GM03348 (cell line): Measurements from ENCODE around the gene DZIP3.

Source experiments
- DNase-seq: peaks from one replicate; pipeline ENCODE4 v3.0.0; 2012; ENCODE audit warnings: low spot score

DZIP3 gene

GRCh38 chr3:108589081-108589997 is at the start of gene DZIP3, which contains the start of gene CIP2A:
Gene DZIP3 (plus strand): TSS chr3:108589722. CDS start chr3:108605407, 15,685 bp downstream.
Gene CIP2A (minus strand): TSS chr3:108589438. CDS start chr3:108589375, 63 bp downstream.
- peak; percentile 92 for DNase-seq

GRCh38 chr3:108546247-108546646 is 43.3 kb upstream of the DZIP3 start:
- DNase-seq: no peak

GRCh38 chr3:108546692-108547091 is 42.8 kb upstream of the DZIP3 start:
- no peak for DNase-seq

- DNase-seq: peak; percentile 16
Observed at GRCh38 chr3:108548304-108548703, 41.2 kb upstream of the DZIP3 start.

GRCh38 chr3:108548886-108549285 is 40.6 kb upstream of the DZIP3 start:
- no peak for DNase-seq

GRCh38 chr3:108552267-108553159 is 37.0 kb upstream of the DZIP3 start:
- DNase-seq: peak; percentile 32

- DNase-seq: no peak
Observed at GRCh38 chr3:108554229-108554628, 35.3 kb upstream of the DZIP3 start.

- no peak for DNase-seq
Observed at GRCh38 chr3:108554913-108555571, 34.5 kb upstream of the DZIP3 start.

- no peak for DNase-seq
Observed at GRCh38 chr3:108555966-108556581, 33.4 kb upstream of the DZIP3 start.

GRCh38 chr3:108562565-108562964 is 27.0 kb upstream of the DZIP3 start:
- DNase-seq: no peak

- no peak for DNase-seq
Observed at GRCh38 chr3:108564564-108564963, 25.0 kb upstream of the DZIP3 start.

GRCh38 chr3:108565506-108565905 is 24.0 kb upstream of the DZIP3 start:
- no peak for DNase-seq

GRCh38 chr3:108566599-108566998 is 22.9 kb upstream of the DZIP3 start:
- DNase-seq: no peak

- DNase-seq: no peak
Observed at GRCh38 chr3:108569336-108569735, 20.2 kb upstream of the DZIP3 start.

GRCh38 chr3:108578064-108578463 is 11.5 kb upstream of the DZIP3 start:
- DNase-seq: no peak

- DNase-seq: peak; percentile 8
Observed at GRCh38 chr3:108588601-108589000, 921 bp upstream of the DZIP3 start.

- DNase-seq: no peak
Observed at GRCh38 chr3:108589998-108590323, 439 bp downstream of the DZIP3 start.

GRCh38 chr3:108590460-108590859 is 938 bp downstream of the DZIP3 start:
- peak; percentile 5 for DNase-seq

- no peak for DNase-seq
Observed at GRCh38 chr3:108595321-108595720, 5.8 kb downstream of the DZIP3 start.

GRCh38 chr3:108598375-108598774 is 8.9 kb downstream of the DZIP3 start:
- DNase-seq: no peak

- no peak for DNase-seq
Observed at GRCh38 chr3:108599677-108600409, 10.3 kb downstream of the DZIP3 start.
